Neural progenitor cell (in vitro differentiated cells): ENCODE results near the gene OSBPL8. TPM values are rescaled to one million over a fixed set of nuclear protein-coding genes. Genes with fewer than 3 reads are reported as not detected.

ENCODE experiments used
- DNase-seq: peaks from one replicate; pipeline ENCODE4 v3.0.0-alpha.2; 2016; ENCODE audit warnings: low spot score
- H2AFZ ChIP-seq: fragments of 200-600 bp; sonication (generic); replicated peaks from 2 replicates; pipeline ENCODE4 v1.6.1; 2016; ENCODE audit warnings: antibody characterized with exemption
- H3F3A ChIP-seq: fragments of 200-600 bp; sonication (generic); 2 replicates; pipeline ENCODE4 v1.6.1; 2016; ENCODE audit warnings: antibody characterized with exemption, low read depth
- H3K27ac ChIP-seq: fragments of 200-600 bp; sonication (generic); 2 replicates; pipeline ENCODE4 v1.5.1; 2016; ENCODE audit warnings: mild to moderate bottlenecking
- H3K27me3 ChIP-seq: fragments of 200-600 bp; sonication (generic); 2 replicates; pipeline ENCODE4 v1.6.1; 2016; ENCODE audit warnings: mild to moderate bottlenecking, moderate library complexity
- H3K36me3 ChIP-seq: fragments of 200-600 bp; sonication (generic); 2 replicates; pipeline ENCODE4 v1.5.1; 2016
- H3K4me1 ChIP-seq: fragments of 200-600 bp; sonication (generic); 2 replicates; pipeline ENCODE4 v1.6.1; 2016; ENCODE audit warnings: mixed run types
- H3K4me2 ChIP-seq: fragments of 200-600 bp; sonication (generic); 2 replicates; pipeline ENCODE4 v1.6.1; 2016
- H3K4me3 ChIP-seq: fragments of 200-600 bp; sonication (generic); 2 replicates; pipeline ENCODE4 v1.5.1; 2016
- H3K79me2 ChIP-seq: fragments of 200-600 bp; sonication (generic); 2 replicates; pipeline ENCODE4 v1.6.1; 2016; ENCODE audit warnings: low read depth
- H3K9ac ChIP-seq: fragments of 200-600 bp; sonication (generic); 2 replicates; pipeline ENCODE4 v1.6.1; 2016
- H3K9me3 ChIP-seq: fragments of 200-600 bp; sonication (generic); 2 replicates; pipeline ENCODE4 v1.5.1; 2016; ENCODE audit warnings: low read depth
- H4K20me1 ChIP-seq: fragments of 200-600 bp; sonication (generic); 2 replicates; pipeline ENCODE4 v1.6.1; 2016; ENCODE audit warnings: low read depth
- H3K27ac Mint-ChIP-seq: 3 replicates; pipeline ENCODE4 v1.8.0; 2021; ENCODE audit warnings: mixed read lengths
- H3K27me3 Mint-ChIP-seq: 2 replicates; pipeline ENCODE4 v1.8.0; 2022; ENCODE audit warnings: low read depth, mild to moderate bottlenecking, inconsistent platforms, moderate library complexity, mixed read lengths; ENCODE audit not compliant: insufficient read depth
- H3K36me3 Mint-ChIP-seq: 3 replicates; pipeline ENCODE4 v1.8.0; 2021; ENCODE audit warnings: mixed read lengths
- H3K4me1 Mint-ChIP-seq: 3 replicates; pipeline ENCODE4 v1.8.0; 2021; ENCODE audit warnings: mixed read lengths
- H3K4me3 Mint-ChIP-seq: 3 replicates; pipeline ENCODE4 v1.8.0; 2021; ENCODE audit warnings: mild to moderate bottlenecking, moderate library complexity, mixed read lengths
- H3K9me3 Mint-ChIP-seq: 3 replicates; pipeline ENCODE4 v1.8.0; 2020; ENCODE audit warnings: mixed read lengths
- CTCF ChIP-seq: fragments of 200-600 bp; sonication (generic); IDR thresholded peaks from 2 replicates; pipeline ENCODE4 v1.5.1; 2017; ENCODE audit warnings: antibody characterized with exemption, mild to moderate bottlenecking
- EZH2 ChIP-seq: fragments of 200-600 bp; sonication (generic); IDR thresholded peaks from 2 replicates; pipeline ENCODE4 v1.6.1; 2017; ENCODE audit warnings: antibody characterized with exemption, mild to moderate bottlenecking, moderate library complexity
- EZH2phosphoT487 ChIP-seq: fragments of 200-600 bp; sonication (generic); IDR thresholded peaks from 2 replicates; pipeline ENCODE4 v1.6.1; 2017; ENCODE audit warnings: antibody characterized with exemption
- total RNA-seq: library from RNA; depleted of rRNA; stranded (reverse); fragments of >200 nt; gene quantifications from 2 replicates; pipeline ENCODE4 v1.2.3, GENCODE V29; 2015; ENCODE audit warnings: low replicate concordance

OSBPL8 gene
- total RNA-seq, 1 donor from 2014 or later = 93.6 TPM

DNA sequence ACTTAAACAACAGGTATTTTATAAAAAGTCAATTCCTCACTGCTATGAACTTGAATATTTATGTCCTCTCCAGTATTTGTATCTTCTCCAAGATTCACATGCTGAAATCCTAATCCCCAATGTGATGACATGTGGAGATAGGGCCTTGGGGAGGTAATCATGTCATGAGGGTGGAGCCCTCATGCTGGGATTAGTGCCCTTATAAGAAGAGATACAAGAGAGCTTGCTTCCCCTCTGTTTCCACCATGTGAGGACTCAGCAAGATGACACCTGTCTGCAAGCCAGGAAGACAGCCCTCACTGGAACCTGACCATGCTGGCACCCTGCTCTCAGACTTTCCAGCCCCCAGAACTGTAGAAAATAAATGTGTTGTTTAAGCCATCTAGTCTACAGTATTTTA lies 36.2 kb downstream of the OSBPL8 start:
- H3K4me1 Mint-ChIP-seq = no peaks in the 10 kb centered on the region
- H3K9ac ChIP-seq = no peak overlapping the region
- H3K27me3 Mint-ChIP-seq = no peaks in the 10 kb centered on the region
- peaks cover 42% of the 10 kb centered on the region for H3K36me3 Mint-ChIP-seq
- no peaks in the 10 kb centered on the region for H3K4me1 ChIP-seq
- no peaks in the 10 kb centered on the region for H3K27me3 ChIP-seq
- no peak overlapping the region for H3K4me3 Mint-ChIP-seq
- no peaks in the 10 kb centered on the region for H3F3A ChIP-seq
- no peak overlapping the region for H3K4me3 ChIP-seq
- peaks cover 94% of the 10 kb centered on the region for H3K79me2 ChIP-seq
- H4K20me1 ChIP-seq = no peaks in the 10 kb centered on the region
- H3K36me3 ChIP-seq = peaks cover 3% of the 10 kb centered on the region
- TF ChIP-seq EZH2 (no peak), CTCF (no peak), EZH2phosphoT487 (no peak)
- no peak for DNase-seq
- no peak overlapping the region for H3K27ac Mint-ChIP-seq
- H3K4me2 ChIP-seq = no peak overlapping the region
- peaks cover 50% of the 10 kb centered on the region for H3K9me3 Mint-ChIP-seq
- H2AFZ ChIP-seq = no peak overlapping the region
- H3K27ac ChIP-seq = no peak overlapping the region
- peaks cover 10% of the 10 kb centered on the region for H3K9me3 ChIP-seq

GRCh38 chr12:76520348-76520747 lies 39.2 kb downstream of the OSBPL8 start:
- Histone ChIP-seq H3K27me3 (no peaks in the 10 kb centered on the region), H3K9ac (no peak overlapping the region), H3K4me2 (no peak overlapping the region), H3K9me3 (peaks cover 10% of the 10 kb centered on the region), H3K4me3 (no peak overlapping the region), H3K4me1 (no peaks in the 10 kb centered on the region), H3K79me2 (peaks cover 97% of the 10 kb centered on the region), H2AFZ (no peak overlapping the region), H3K27ac (no peak overlapping the region), H3K36me3 (peaks cover 3% of the 10 kb centered on the region), H4K20me1 (no peaks in the 10 kb centered on the region), H3F3A (no peaks in the 10 kb centered on the region)
- Mint-ChIP-seq H3K27me3 (no peaks in the 10 kb centered on the region), H3K9me3 (peaks cover 61% of the 10 kb centered on the region), H3K27ac (no peak overlapping the region), H3K4me3 (no peak overlapping the region), H3K4me1 (no peaks in the 10 kb centered on the region), H3K36me3 (peaks cover 52% of the 10 kb centered on the region)
- TF ChIP-seq EZH2 (no peak), CTCF (no peak), EZH2phosphoT487 (no peak)
- no peak for DNase-seq

- Mint-ChIP-seq H3K4me1 (no peaks in the 10 kb centered on the region), H3K27me3 (no peaks in the 10 kb centered on the region), H3K36me3 (peaks cover 58% of the 10 kb centered on the region), H3K9me3 (peaks cover 66% of the 10 kb centered on the region), H3K27ac (no peak overlapping the region), H3K4me3 (no peak overlapping the region)
- H3K4me2 ChIP-seq = no peak overlapping the region
- no peak overlapping the region for H3K9ac ChIP-seq
- H3F3A ChIP-seq = no peaks in the 10 kb centered on the region
- no peak overlapping the region for H2AFZ ChIP-seq
- peaks cover 3% of the 10 kb centered on the region for H3K36me3 ChIP-seq
- peaks cover 10% of the 10 kb centered on the region for H3K9me3 ChIP-seq
- H3K4me3 ChIP-seq = no peak overlapping the region
- H3K79me2 ChIP-seq = peaks cover 89% of the 10 kb centered on the region
- TF ChIP-seq EZH2phosphoT487 (no peak), CTCF (no peak), EZH2 (no peak)
- H3K4me1 ChIP-seq = no peaks in the 10 kb centered on the region
- H3K27me3 ChIP-seq = no peaks in the 10 kb centered on the region
- H3K27ac ChIP-seq = no peak overlapping the region
- no peaks in the 10 kb centered on the region for H4K20me1 ChIP-seq
- DNase-seq = no peak
Observed at GRCh38 chr12:76519538-76519937, 40.0 kb downstream of the OSBPL8 start.
